GM21367 (cell line): ENCODE data around the gene IQSEC1.

Source experiments
- ATAC-seq: cut with Tn5 transposase; IDR thresholded peaks from one replicate; pipeline ENCODE4 v1.9.1; 2021; ENCODE audit not compliant: unreplicated experiment

Gene IQSEC1

DNA sequence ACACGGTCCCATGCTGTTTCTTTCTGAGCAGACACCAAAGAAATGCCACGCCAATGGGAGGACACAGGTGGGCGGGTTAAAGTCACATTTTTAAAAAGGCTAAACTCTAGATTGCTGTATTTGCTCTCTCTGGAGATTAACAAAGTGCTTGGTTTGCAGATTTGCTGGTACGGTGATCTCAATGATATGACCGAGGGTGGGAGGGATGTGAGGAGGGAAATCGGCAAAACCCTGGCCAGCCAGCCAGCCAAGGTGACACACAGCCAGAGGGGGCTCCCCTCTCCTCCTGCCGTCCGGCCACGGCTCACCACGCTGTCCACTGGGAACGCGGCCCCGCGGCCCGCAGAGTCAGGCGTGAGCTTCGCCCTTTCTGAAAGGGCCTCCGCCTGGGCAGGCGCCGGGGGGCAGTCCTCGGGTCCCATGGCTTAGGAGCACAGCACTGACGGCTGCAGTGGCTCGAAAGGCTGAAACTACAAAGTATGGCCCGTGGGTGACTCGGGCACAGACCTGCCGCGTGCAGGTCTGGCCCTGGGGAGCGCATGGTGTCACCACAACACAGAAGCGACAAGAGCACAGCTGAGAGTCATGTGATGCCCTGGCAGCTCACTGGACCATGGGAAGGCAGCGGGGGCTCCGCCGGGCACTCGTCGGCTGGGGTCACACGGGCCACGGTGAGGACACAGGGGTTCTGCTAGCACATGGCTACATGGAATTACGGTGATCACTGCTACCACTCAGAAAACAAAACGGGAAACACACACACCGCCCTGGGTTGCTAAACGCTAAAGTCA lies 174.1 kb downstream of the IQSEC1 start:
- ATAC-seq = no peak

GRCh38 chr3:12898290-12898964 lies 174.8 kb downstream of the IQSEC1 start:
- no peak for ATAC-seq

DNA sequence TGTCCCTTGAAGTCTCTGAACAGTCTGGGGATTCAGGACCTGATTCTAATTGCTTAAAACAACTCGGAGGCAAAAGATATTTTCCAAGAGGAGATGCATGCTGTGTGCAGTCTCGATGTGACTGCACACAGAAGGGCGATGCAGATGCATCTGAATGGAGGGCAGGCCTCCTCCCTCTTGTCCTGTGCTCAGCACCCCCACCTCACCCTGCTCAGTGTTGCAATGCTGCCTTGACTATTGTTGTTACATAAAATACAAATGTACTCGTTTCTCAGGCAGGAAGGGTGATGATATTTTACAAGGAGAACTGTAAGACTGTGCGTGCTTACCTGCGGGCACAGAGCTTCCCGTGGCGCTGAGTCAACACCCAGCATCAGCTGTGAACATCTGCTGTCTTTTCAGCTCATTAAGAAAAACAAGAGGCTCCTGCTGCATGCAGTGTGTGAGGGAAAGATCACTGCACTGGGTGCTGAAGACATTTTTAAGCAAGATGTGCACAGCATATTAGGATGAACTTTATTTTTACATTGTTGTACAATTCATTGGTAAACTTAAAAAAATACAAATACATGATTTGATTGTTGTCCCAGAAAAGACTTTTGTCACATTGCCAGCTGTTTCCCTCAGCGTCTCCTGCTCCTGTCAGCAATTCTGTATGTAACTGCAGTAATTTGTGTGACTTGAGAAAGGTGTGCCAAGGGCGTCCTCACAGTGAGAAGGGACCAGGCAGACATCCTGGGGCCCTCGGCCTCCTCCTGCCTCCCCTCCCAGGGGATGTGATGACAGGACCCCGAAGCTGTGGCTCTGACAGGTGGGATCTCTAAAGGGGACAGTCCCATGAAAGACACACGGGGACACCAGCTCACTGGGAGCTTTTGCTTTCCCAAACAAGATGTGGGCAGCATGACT lies 175.6 kb downstream of the IQSEC1 start:
- no peak for ATAC-seq

- no peak for ATAC-seq
Observed at GRCh38 chr3:12896063-12896985, 176.9 kb downstream of the IQSEC1 start.

- no peak for ATAC-seq
Observed at GRCh38 chr3:12895391-12896062, 177.7 kb downstream of the IQSEC1 start.

- ATAC-seq = no peak
Observed at GRCh38 chr3:12894629-12895028, 178.6 kb downstream of the IQSEC1 start.

GRCh38 chr3:12893852-12894251 lies 179.4 kb downstream of the IQSEC1 start:
- no peak for ATAC-seq

DNA sequence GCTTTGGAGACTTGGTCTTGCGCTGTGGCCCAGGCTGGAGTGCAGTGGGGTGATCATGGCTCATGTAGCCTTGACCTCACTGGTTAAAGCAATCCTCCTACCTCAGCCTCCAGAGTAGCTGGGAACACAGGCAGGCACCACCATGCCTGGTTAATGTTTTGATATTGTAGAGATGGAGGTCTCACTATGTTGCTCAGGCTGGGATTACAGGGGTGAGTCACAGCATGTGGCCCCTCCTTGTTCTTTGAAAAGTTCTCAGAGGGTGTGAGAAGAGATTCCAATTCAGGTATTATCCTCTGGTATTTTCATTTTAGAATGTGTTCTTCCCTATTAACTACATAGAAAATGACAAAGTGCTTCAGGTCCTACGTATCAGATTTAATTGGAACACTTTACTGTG lies 180.0 kb downstream of the IQSEC1 start:
- ATAC-seq = no peak

GRCh38 chr3:12892840-12893189 lies 180.4 kb downstream of the IQSEC1 start:
- ATAC-seq = no peak

DNA sequence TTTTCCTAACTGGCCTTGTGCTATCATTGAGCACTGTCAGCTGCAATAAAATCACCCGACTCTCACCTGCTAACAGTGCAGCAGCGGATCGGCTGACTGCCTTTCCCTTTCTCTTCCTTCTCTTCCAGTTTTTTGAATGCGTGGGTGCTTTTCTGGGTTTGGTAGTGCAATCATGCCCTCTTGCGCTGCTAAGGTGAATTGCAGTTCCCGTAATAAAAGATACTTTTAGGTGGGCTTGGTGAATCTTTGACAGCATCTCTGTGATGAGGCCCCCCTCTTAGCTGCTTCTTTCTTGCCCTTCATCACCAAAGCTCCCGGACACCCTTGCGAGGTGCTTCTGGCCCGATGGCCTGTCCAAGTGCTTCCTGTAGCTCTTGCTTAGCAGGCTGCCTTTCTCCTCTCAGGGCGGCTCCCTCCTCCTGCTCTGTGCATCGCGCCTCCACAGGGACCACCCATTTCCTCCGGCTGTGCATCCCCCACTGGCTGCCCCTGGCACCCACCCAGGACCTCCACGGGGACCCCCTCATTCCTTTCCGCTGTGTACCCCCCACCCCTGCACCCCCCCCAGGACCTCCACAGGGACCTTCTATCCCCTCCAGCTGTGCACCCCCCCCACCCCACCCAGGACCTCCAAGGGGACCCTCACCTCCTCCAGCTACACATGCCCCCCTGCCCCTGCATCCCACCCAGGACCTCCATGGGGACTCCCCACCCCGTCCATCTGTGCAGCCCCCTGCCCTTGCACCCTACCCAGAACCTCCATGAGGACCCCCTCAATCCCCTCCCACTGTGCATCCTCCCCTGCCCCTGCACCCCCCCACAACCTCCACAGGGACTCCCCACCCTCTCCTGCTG lies 181.0 kb downstream of the IQSEC1 start:
- no peak for ATAC-seq

- no peak for ATAC-seq
Observed at GRCh38 chr3:12891391-12891984, 181.7 kb downstream of the IQSEC1 start.

- no peak for ATAC-seq
Observed at GRCh38 chr3:12890610-12891390, 182.4 kb downstream of the IQSEC1 start.

- no peak for ATAC-seq
Observed at GRCh38 chr3:12886736-12887135, 186.5 kb downstream of the IQSEC1 start.

DNA sequence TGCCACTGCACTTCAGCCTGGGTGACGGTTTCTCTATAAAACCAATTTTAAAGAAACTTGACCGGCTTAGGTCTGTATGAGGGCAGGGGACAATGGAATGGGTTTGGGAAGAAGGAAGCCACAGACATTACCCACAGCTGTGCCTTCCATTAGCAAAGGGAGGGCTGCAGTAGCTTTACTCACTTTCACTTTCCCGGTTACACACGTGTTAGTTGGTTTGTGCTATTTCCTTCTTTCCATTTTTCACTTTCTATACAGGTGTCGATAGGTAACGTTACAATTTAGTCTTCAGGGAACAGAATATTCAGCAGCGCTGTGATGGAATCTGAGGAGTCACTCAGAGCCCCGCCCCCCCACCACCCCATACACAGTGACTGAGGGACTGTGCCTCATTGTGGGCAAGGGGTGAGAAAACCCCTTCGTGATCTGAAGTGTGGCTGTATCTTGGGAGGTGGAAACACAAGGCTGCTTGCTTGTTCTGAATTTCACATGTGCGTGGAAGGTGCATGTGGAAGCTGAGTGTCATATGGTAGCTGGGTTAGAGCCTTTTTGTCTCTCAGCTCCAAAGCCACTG lies 187.0 kb downstream of the IQSEC1 start:
- ATAC-seq = no peak

GRCh38 chr3:12885583-12885930 lies 187.7 kb downstream of the IQSEC1 start:
- no peak for ATAC-seq

DNA sequence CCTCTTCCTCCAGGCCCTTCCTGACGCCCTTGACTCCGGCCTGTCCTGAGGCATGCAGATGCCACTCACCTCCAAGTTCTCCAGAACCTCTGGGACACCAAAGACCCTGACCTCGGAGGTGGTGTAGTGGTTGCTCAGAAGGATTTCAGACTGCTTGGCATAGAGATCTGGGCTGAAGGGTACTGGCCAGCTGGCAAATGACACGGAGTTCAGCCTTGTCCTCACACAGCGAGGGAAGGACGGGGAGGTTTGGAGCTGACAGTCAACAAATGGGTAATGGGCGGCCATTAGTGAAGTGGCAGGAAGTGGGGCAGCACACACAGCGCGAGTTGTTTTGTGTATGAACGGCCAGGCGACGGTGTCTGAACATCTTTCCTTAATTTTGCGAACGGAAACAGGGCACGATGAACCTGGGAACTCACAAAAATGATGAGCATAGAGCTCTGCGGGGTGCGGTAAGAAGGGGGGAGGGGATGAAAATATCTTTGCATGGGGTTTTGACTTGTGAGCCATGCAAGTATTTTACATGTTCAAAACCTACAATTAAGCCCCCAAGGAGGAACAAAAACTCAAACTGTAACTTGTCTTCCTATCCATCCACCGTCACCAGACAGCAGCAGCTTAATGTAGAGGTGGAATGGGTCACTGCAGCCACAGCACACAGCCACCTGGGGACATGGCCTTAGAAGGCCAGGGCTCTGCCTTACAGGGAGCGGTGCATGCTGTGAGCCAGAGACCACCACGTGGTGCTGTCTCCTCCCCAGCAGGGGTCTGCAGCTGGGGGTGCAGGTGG lies 188.2 kb downstream of the IQSEC1 start:
- ATAC-seq = no peak

DNA sequence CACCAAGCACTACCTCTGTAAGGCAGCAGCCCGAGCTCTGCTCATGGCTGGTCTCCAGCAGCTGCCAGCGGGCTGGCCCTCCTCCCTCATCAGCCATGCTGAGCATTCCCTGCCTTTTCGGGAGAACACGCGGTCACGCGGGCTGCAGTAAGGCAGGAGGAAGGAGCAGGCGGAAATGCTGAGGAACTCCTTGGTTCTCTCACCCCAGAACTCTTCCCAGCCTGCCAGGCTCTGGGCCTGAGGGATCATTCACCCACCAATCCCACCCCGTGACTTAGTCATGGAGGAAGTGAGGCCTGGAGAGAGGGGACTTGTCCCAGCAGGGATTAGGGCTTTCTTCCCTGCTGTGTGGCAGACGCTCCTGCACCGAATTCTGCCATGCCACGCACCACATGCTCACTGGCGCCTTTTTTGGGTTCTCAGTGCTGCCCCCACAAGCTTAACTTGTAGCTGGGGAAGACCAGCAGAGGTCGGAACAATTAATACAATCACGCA lies 189.0 kb downstream of the IQSEC1 start:
- no peak for ATAC-seq
